H9 (cell line): Measurements from ENCODE around the gene PUDP. TPM values are rescaled to one million over a fixed set of nuclear protein-coding genes. Genes with fewer than 3 reads are reported as not detected.

ENCODE experiments used
- DNase-seq: peaks from one replicate; pipeline ENCODE4 v3.0.0-alpha.2; 2017
- H2AFZ ChIP-seq: one replicate; pipeline ENCODE4 v1.6.1; 2013; ENCODE audit warnings: mild to moderate bottlenecking, low read length, control low read depth, moderate library complexity
- H2AK5ac ChIP-seq: 2 replicates; pipeline ENCODE4 v1.6.1; 2013; ENCODE audit warnings: low read length, control low read depth, mixed read lengths; ENCODE audit not compliant: insufficient read length
- H2BK120ac ChIP-seq: one replicate; pipeline ENCODE4 v1.6.1; 2013; ENCODE audit warnings: low read depth, mild to moderate bottlenecking, low read length, control low read depth, inconsistent platforms; ENCODE audit not compliant: poor library complexity, severe bottlenecking
- H2BK12ac ChIP-seq: 2 replicates; pipeline ENCODE4 v1.6.1; 2013; ENCODE audit warnings: low read length, control low read depth, mixed read lengths, low read depth; ENCODE audit not compliant: insufficient read length
- H2BK15ac ChIP-seq: 2 replicates; pipeline ENCODE4 v1.6.1; 2013; ENCODE audit warnings: low read depth, low read length, control low read depth
- H2BK20ac ChIP-seq: one replicate; pipeline ENCODE4 v1.6.1; 2013; ENCODE audit warnings: low read depth, mild to moderate bottlenecking, low read length, control low read depth, inconsistent platforms; ENCODE audit not compliant: poor library complexity, severe bottlenecking
- H2BK5ac ChIP-seq: 2 replicates; pipeline ENCODE4 v1.6.1; 2013; ENCODE audit warnings: low read length, control low read depth, mixed read lengths; ENCODE audit not compliant: insufficient read length
- H3K14ac ChIP-seq: 2 replicates; pipeline ENCODE4 v1.6.1; 2013; ENCODE audit warnings: low read length, control low read depth; ENCODE audit not compliant: insufficient read depth
- H3K18ac ChIP-seq: 2 replicates; pipeline ENCODE4 v1.6.1; 2013; ENCODE audit warnings: low read depth, mild to moderate bottlenecking, mixed read lengths, low read length, control low read depth; ENCODE audit not compliant: insufficient read length
- H3K23ac ChIP-seq: 2 replicates; pipeline ENCODE4 v1.6.1; 2013; ENCODE audit warnings: low read length, control low read depth, mixed read lengths, low read depth; ENCODE audit not compliant: insufficient read length
- H3K23me2 ChIP-seq: 2 replicates; pipeline ENCODE4 v1.6.1; 2013; ENCODE audit warnings: low read depth, mild to moderate bottlenecking, mixed read lengths, low read length, control low read depth; ENCODE audit not compliant: insufficient read length, poor library complexity, severe bottlenecking
- H3K27ac ChIP-seq: 2 replicates; pipeline ENCODE4 v1.5.1; 2013; ENCODE audit warnings: low read length, control low read depth, mixed read lengths, low read depth; ENCODE audit not compliant: insufficient read length
- H3K27me3 ChIP-seq: 2 replicates; pipeline ENCODE4 v1.6.1; 2013; ENCODE audit warnings: low read length, control low read depth, inconsistent platforms; ENCODE audit not compliant: insufficient read depth
- H3K4ac ChIP-seq: 2 replicates; pipeline ENCODE4 v1.6.1; 2013; ENCODE audit warnings: low read depth, mild to moderate bottlenecking, control low read depth, inconsistent platforms, low read length, moderate library complexity
- H3K4me1 ChIP-seq: 2 replicates; pipeline ENCODE4 v1.6.1; 2013; ENCODE audit warnings: low read length, control low read depth, inconsistent platforms; ENCODE audit not compliant: insufficient read depth
- H3K4me2 ChIP-seq: 2 replicates; pipeline ENCODE4 v1.6.1; 2013; ENCODE audit warnings: low read length, control low read depth, mixed read lengths; ENCODE audit not compliant: insufficient read length, insufficient read depth
- H3K56ac ChIP-seq: 2 replicates; pipeline ENCODE4 v1.6.1; 2013; ENCODE audit warnings: low read depth, mild to moderate bottlenecking, mixed read lengths, low read length, control low read depth; ENCODE audit not compliant: insufficient read length
- H3K79me1 ChIP-seq: 2 replicates; pipeline ENCODE4 v1.6.1; 2013; ENCODE audit warnings: low read depth, mild to moderate bottlenecking, moderate library complexity, low read length, control low read depth, inconsistent platforms; ENCODE audit not compliant: insufficient read depth, poor library complexity, severe bottlenecking
- H3K79me2 ChIP-seq: 2 replicates; pipeline ENCODE4 v1.6.1; 2013; ENCODE audit warnings: low read length, control low read depth, inconsistent platforms; ENCODE audit not compliant: insufficient read depth
- H3K9ac ChIP-seq: 2 replicates; pipeline ENCODE4 v1.6.1; 2013; ENCODE audit warnings: low read length, control low read depth, mixed read lengths; ENCODE audit not compliant: insufficient read length; ENCODE audit errors: extremely low read depth
- H3K9me3 ChIP-seq: one replicate; pipeline ENCODE4 v1.6.1; 2013; ENCODE audit warnings: low read depth, low read length, inconsistent platforms; ENCODE audit not compliant: control insufficient read depth
- H3T11ph ChIP-seq: one replicate; pipeline ENCODE4 v1.6.1; 2013; ENCODE audit warnings: mild to moderate bottlenecking, low read length, control low read depth, inconsistent platforms
- H4K20me1 ChIP-seq: one replicate; pipeline ENCODE4 v1.6.1; 2013; ENCODE audit not compliant: control insufficient read depth, insufficient read length, insufficient read depth
- H4K5ac ChIP-seq: 2 replicates; pipeline ENCODE4 v1.6.1; 2013; ENCODE audit warnings: low read depth, mild to moderate bottlenecking, mixed read lengths, low read length, control low read depth; ENCODE audit not compliant: insufficient read length
- H4K8ac ChIP-seq: replicated peaks from 2 replicates; pipeline ENCODE4 v1.6.1; 2013; ENCODE audit warnings: low read length, control low read depth, mixed read lengths, low read depth; ENCODE audit not compliant: insufficient read length
- H4K91ac ChIP-seq: 2 replicates; pipeline ENCODE4 v1.6.1; 2013; ENCODE audit warnings: low read depth, mild to moderate bottlenecking, moderate library complexity, mixed read lengths, low read length, control low read depth; ENCODE audit not compliant: insufficient read length
- H3K27ac Mint-ChIP-seq, 3 experiments: 2 replicates in 2 of 3; 3 replicates in 1 of 3; pipeline ENCODE4 v1.8.0; 2020 to 2021; ENCODE audit warnings: mixed read lengths in 3 of 3, mild to moderate bottlenecking in 1 of 3, moderate library complexity in 1 of 3
- H3K27me3 Mint-ChIP-seq: 2 replicates; pipeline ENCODE4 v1.8.0; 2021; ENCODE audit warnings: low read depth, mild to moderate bottlenecking, moderate library complexity, mixed read lengths
- H3K36me3 Mint-ChIP-seq, 3 experiments: 2 replicates in 2 of 3; 3 replicates in 1 of 3; pipeline ENCODE4 v1.8.0; 2020 to 2021; ENCODE audit warnings: low read depth in 3 of 3, mixed read lengths in 3 of 3; ENCODE audit not compliant: insufficient read depth in 1 of 3
- H3K4me1 Mint-ChIP-seq, 2 experiments: 2 replicates each; pipeline ENCODE4 v1.8.0; 2020; ENCODE audit warnings: mixed read lengths in 2 of 2
- H3K4me3 Mint-ChIP-seq, 2 experiments: 2 replicates in 1 of 2; 3 replicates in 1 of 2; pipeline ENCODE4 v1.8.0; 2020 to 2021; ENCODE audit warnings: mild to moderate bottlenecking in 2 of 2, mixed read lengths in 2 of 2, moderate library complexity in 1 of 2
- H3K9me3 Mint-ChIP-seq, 2 experiments: 2 replicates in 1 of 2; 3 replicates in 1 of 2; pipeline ENCODE4 v1.8.0; 2020; ENCODE audit warnings: mild to moderate bottlenecking in 2 of 2, mixed read lengths in 2 of 2, moderate library complexity in 1 of 2
- CTCF ChIP-seq: fragments of 200-600 bp; sonication (generic); conservative IDR thresholded peaks from 3 replicates; pipeline ENCODE4 v1.8.0; 2021; ENCODE audit warnings: antibody characterized with exemption, mild to moderate bottlenecking
- WGBS: extraction: QIAGEN DNeasy Blood & Tissue Kit; methylation state at CpG from one replicate; pipeline ENCODE4 v1.1.7; 2013; ENCODE audit warnings: missing lambda C conversion rate, low lambda C conversion rate, mixed read lengths; ENCODE audit not compliant: insufficient read length; ENCODE audit errors: extremely low coverage; 5-methylcytosine and 5-hydroxymethylcytosine counted together
- total RNA-seq: library from RNA; stranded (reverse); gene quantifications from 2 replicates; pipeline ENCODE4 v1.2.1, GENCODE V29; 2021

Gene PUDP
- total RNA-seq, 1 experiment from 2014 or later: 46.3 TPM

GRCh38 chrX:7059859-7060258 is 88.1 kb downstream of the PUDP start:
- Histone ChIP-seq H3K9ac (no peak overlapping the region), H2AFZ (no peak overlapping the region), H3K27me3 (no peaks in the 10 kb centered on the region), H2BK12ac (no peak overlapping the region), H4K8ac (no peak overlapping the region), H3K9me3 (no peaks in the 10 kb centered on the region), H2BK20ac (no peak overlapping the region), H3K4me1 (no peaks in the 10 kb centered on the region), H3K4ac (no peak overlapping the region), H3K4me2 (no peak overlapping the region), H2AK5ac (no peak overlapping the region), H3K79me1 (no peaks in the 10 kb centered on the region), H4K20me1 (no peaks in the 10 kb centered on the region), H3K23ac (no peak overlapping the region), H4K91ac (no peak overlapping the region), H3K23me2 (no peaks in the 10 kb centered on the region), H3K79me2 (no peaks in the 10 kb centered on the region), H3K18ac (no peak overlapping the region), H2BK15ac (no peak overlapping the region), H3T11ph (no peak overlapping the region), H3K14ac (no peak overlapping the region), H3K56ac (no peak overlapping the region), H2BK120ac (no peak overlapping the region), H3K27ac (no peak overlapping the region), H2BK5ac (no peak overlapping the region), H4K5ac (no peak overlapping the region)
- Mint-ChIP-seq H3K27ac (0 out of 7 replicates have a peak overlapping the region, but pooled peaks of 1 of the 3 experiments have one; percentile 9), H3K4me1 (peaks cover 13 to 15% of the 10 kb centered on the region in 2 experiments), H3K27me3 (no peaks in the 10 kb centered on the region), H3K4me3 (no peak overlapping the region), H3K9me3 (no peaks in the 10 kb centered on the region; a peak in 1 of 5 replicates), H3K36me3 (peaks cover 17 to 22% (median 21%) of the 10 kb centered on the region in 3 experiments)
- no CpG with 5 or more reads among the region's 5 CpGs for WGBS
- DNase-seq: no peak
- no peak for TF ChIP-seq CTCF
